ENCODE results near the gene RPS28. TPM values are rescaled to one million over a fixed set of nuclear protein-coding genes. Genes with fewer than 3 reads are reported as not detected.
"Not testable (repeated sequence)": the region's sequence is repeated elsewhere in the genome, so short reads cannot be mapped to it uniquely, and the experiment has no call there.

Gene RPS28
- polyA plus RNA-seq, 1 donor (not counting 4 experiments of a cell fraction or from before 2014, with no cell fraction given): 960 TPM

- Histone ChIP-seq H3K79me2 (ENCODE audit: control insufficient read depth, insufficient read depth, low read length) (no peaks in the 10 kb centered on the region), H3K4me3 (ENCODE audit: control insufficient read depth in 2 of 3, extremely low read depth in 1 of 3, insufficient read depth in 2 of 3, low read depth in 1 of 3, low read length in 3 of 3) (no peak overlapping the region), H2AFZ (ENCODE audit: control insufficient read depth, low read length) (no peak overlapping the region), H4K20me1 (ENCODE audit: control insufficient read depth, extremely low read depth, insufficient read depth, low read length) (no peaks in the 10 kb centered on the region), H3K36me3 (ENCODE audit: control insufficient read depth in 2 of 2, extremely low read depth in 1 of 2, insufficient read depth in 2 of 2, low read length in 2 of 2) (no peaks in the 10 kb centered on the region), H3K4me1 (ENCODE audit: control insufficient read depth, extremely low read depth, insufficient read depth, low read length) (peaks cover 4% of the 10 kb centered on the region), H3K9me3 (ENCODE audit: control insufficient read depth, low read depth, low read length) (no peaks in the 10 kb centered on the region), H3K9me1 (ENCODE audit: control insufficient read depth, extremely low read depth, insufficient read depth, low read length) (no peaks in the 10 kb centered on the region), H3K4me2 (ENCODE audit: control insufficient read depth, extremely low read depth, insufficient read depth, low read depth, low read length) (no peak overlapping the region), H3K27me3 (ENCODE audit: control insufficient read depth, extremely low read depth, insufficient read depth, low read length) (peaks cover 17% of the 10 kb centered on the region), H3K9ac (ENCODE audit: control insufficient read depth, extremely low read depth, insufficient read depth, low read length) (no peak overlapping the region), H3K27ac (ENCODE audit: control insufficient read depth, insufficient read depth, low read length) (no peak overlapping the region)
- dilution Hi-C loops (cut with MboI; ENCODE audit: extremely low pct_ligation_motif_present, low sequenced_read_pairs): no loop called here
- FAIRE-seq (no peak), DNase-seq (ENCODE audit: low read depth, low spot score) (no peak)
- TF ChIP-seq EZH2 (IDR thresholded peaks at IDR 0.05; ENCODE audit: low read length): no peak
- TF ChIP-seq CTCF (optimal IDR thresholded peaks at IDR 0.05 in 1 of 3, IDR thresholded peaks at IDR 0.05 in 1 of 3, conservative IDR thresholded peaks at IDR 0.05 in 1 of 3; ENCODE audit: extremely low read depth in 1 of 3, insufficient read depth in 2 of 3, low read length in 3 of 3): no peak
Observed at GRCh38 chr19:8338835-8339234, 17.5 kb downstream of the RPS28 start.

DNA sequence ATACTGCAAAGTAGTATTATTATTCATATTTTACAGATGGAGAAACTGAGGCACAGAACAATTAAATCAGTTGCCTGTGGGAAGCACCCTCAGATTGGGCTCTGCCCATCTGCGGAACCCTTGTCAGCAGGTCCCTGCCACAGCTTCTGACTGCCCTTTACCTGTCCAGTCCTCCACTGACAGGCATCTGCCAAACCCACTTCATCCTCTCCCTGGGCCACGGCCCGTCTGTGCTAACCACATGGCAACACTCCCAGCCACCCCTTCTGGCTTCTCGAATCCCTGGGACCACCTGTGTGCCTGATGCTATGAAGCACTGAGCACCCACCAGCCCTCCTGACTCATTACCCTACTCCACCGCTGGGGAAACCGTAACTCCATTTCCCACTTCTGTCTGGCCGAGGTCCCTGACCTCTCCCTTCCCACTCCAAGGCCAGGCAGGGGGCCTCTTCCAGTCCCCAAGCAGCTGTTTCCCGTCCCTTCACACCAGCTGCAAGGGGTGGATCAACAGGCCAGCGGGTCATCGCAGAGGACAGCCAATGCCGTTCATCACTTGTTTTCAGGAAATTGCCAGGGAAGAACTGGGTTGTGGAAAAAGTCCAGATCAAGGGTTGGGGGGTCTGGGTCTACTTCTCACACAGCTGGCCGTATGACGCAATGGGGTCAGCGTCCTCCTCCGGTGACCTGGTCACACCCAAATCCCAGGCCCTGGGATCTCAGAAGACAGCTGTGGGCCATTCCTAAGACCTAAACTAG lies 19.2 kb downstream of the RPS28 start:
- TF ChIP-seq EZH2 (IDR thresholded peaks at IDR 0.05; ENCODE audit: low read length): no peak
- no peak for TF ChIP-seq CTCF (optimal IDR thresholded peaks at IDR 0.05 in 1 of 3, IDR thresholded peaks at IDR 0.05 in 1 of 3, conservative IDR thresholded peaks at IDR 0.05 in 1 of 3; ENCODE audit: extremely low read depth in 1 of 3, insufficient read depth in 2 of 3, low read length in 3 of 3)
- Histone ChIP-seq H3K27ac (ENCODE audit: control insufficient read depth, insufficient read depth, low read length) (no peak overlapping the region), H3K9ac (ENCODE audit: control insufficient read depth, extremely low read depth, insufficient read depth, low read length) (no peak overlapping the region), H3K4me3 (ENCODE audit: control insufficient read depth in 2 of 3, extremely low read depth in 1 of 3, insufficient read depth in 2 of 3, low read depth in 1 of 3, low read length in 3 of 3) (no peak overlapping the region), H4K20me1 (ENCODE audit: control insufficient read depth, extremely low read depth, insufficient read depth, low read length) (no peaks in the 10 kb centered on the region), H3K4me2 (ENCODE audit: control insufficient read depth, extremely low read depth, insufficient read depth, low read depth, low read length) (no peak overlapping the region), H3K4me1 (ENCODE audit: control insufficient read depth, extremely low read depth, insufficient read depth, low read length) (no peaks in the 10 kb centered on the region), H3K27me3 (ENCODE audit: control insufficient read depth, extremely low read depth, insufficient read depth, low read length) (peaks cover 8% of the 10 kb centered on the region), H3K79me2 (ENCODE audit: control insufficient read depth, insufficient read depth, low read length) (no peaks in the 10 kb centered on the region), H2AFZ (ENCODE audit: control insufficient read depth, low read length) (no peak overlapping the region), H3K36me3 (ENCODE audit: control insufficient read depth in 2 of 2, extremely low read depth in 1 of 2, insufficient read depth in 2 of 2, low read length in 2 of 2) (no peaks in the 10 kb centered on the region), H3K9me1 (ENCODE audit: control insufficient read depth, extremely low read depth, insufficient read depth, low read length) (no peaks in the 10 kb centered on the region), H3K9me3 (ENCODE audit: control insufficient read depth, low read depth, low read length) (no peaks in the 10 kb centered on the region)
- no peak for FAIRE-seq
- DNase-seq (ENCODE audit: low read depth, low spot score): no peak
- dilution Hi-C loops (cut with MboI; ENCODE audit: extremely low pct_ligation_motif_present, low sequenced_read_pairs): no loop called here

DNA sequence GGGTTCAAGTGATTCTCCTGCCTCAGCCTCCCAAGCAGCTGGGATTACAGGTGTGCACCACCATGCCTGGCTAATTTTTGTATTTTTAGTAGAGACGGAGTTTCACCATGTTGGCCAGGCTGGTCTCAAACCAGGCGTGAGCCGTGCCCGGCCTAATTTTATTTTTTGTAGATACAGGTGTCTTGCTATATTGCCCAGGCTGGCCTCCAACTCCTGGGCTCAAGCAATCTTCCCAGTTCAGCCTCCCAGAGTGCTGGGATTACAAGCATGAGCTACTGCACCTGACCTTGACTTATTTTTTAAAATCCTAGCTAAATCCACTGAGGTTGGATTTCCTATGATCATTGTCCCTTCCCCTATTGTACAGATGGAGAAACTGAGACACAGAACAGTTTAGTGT lies 20.2 kb downstream of the RPS28 start:
- dilution Hi-C loops (cut with MboI; ENCODE audit: extremely low pct_ligation_motif_present, low sequenced_read_pairs); H3K4me1 ChIP-seq (ENCODE audit: control insufficient read depth, extremely low read depth, insufficient read depth, low read length); H3K4me3 ChIP-seq (ENCODE audit: control insufficient read depth in 2 of 3, extremely low read depth in 1 of 3, insufficient read depth in 2 of 3, low read depth in 1 of 3, low read length in 3 of 3); H4K20me1 ChIP-seq (ENCODE audit: control insufficient read depth, extremely low read depth, insufficient read depth, low read length); H3K9me3 ChIP-seq (ENCODE audit: control insufficient read depth, low read depth, low read length); H3K27me3 ChIP-seq (ENCODE audit: control insufficient read depth, extremely low read depth, insufficient read depth, low read length); H3K9ac ChIP-seq (ENCODE audit: control insufficient read depth, extremely low read depth, insufficient read depth, low read length); H3K4me2 ChIP-seq (ENCODE audit: control insufficient read depth, extremely low read depth, insufficient read depth, low read depth, low read length); H3K36me3 ChIP-seq (ENCODE audit: control insufficient read depth in 2 of 2, extremely low read depth in 1 of 2, insufficient read depth in 2 of 2, low read length in 2 of 2); DNase-seq (ENCODE audit: low read depth, low spot score); H3K79me2 ChIP-seq (ENCODE audit: control insufficient read depth, insufficient read depth, low read length); FAIRE-seq; H3K9me1 ChIP-seq (ENCODE audit: control insufficient read depth, extremely low read depth, insufficient read depth, low read length); H3K27ac ChIP-seq (ENCODE audit: control insufficient read depth, insufficient read depth, low read length); H2AFZ ChIP-seq (ENCODE audit: control insufficient read depth, low read length): not testable (repeated sequence)
